ENCODE measurements around the gene COMMD10.

The COMMD10 gene

DNA sequence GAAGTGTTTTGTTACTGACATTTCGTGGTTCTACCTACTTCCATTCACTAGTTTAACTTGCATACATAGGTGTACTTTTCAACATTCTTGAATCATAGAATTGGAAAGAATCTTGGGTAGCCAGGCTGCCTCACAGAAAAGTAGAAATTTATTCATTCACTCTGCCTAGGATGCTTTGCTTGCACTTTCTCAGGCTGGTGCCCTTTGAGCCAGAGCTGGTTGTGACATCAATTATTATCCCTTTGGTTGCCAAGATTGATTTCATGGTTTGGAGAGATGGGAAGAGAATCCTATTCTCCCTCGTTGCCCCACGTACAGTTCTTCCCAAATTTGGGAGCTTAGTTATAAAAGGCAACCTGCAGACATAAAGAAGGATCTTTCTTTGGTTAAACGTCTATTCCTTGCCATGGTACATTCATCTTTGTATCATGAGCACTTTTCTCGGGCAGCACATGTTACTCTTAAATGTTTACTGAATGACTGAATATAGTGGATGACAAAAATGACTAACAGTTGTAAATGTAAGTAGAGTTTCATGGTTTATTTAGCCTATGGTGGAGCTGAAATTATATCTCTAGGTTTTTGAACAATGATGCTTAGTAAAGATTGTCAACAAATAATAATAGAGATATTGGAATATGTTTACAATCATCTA lies 195.5 kb downstream of the COMMD10 start:
- TF ChIP-seq, protein P1, sequence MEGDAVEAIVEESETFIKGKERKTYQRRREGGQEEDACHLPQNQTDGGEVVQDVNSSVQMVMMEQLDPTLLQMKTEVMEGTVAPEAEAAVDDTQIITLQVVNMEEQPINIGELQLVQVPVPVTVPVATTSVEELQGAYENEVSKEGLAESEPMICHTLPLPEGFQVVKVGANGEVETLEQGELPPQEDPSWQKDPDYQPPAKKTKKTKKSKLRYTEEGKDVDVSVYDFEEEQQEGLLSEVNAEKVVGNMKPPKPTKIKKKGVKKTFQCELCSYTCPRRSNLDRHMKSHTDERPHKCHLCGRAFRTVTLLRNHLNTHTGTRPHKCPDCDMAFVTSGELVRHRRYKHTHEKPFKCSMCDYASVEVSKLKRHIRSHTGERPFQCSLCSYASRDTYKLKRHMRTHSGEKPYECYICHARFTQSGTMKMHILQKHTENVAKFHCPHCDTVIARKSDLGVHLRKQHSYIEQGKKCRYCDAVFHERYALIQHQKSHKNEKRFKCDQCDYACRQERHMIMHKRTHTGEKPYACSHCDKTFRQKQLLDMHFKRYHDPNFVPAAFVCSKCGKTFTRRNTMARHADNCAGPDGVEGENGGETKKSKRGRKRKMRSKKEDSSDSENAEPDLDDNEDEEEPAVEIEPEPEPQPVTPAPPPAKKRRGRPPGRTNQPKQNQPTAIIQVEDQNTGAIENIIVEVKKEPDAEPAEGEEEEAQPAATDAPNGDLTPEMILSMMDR (conservative IDR thresholded peaks at IDR 0.05; ENCODE audit: low read depth, low read length), result no peak
- no peak overlapping the region for H3K4me3 ChIP-seq (ENCODE audit: low read length)
- no peak for DNase-seq (ENCODE audit: low read depth)

DNA sequence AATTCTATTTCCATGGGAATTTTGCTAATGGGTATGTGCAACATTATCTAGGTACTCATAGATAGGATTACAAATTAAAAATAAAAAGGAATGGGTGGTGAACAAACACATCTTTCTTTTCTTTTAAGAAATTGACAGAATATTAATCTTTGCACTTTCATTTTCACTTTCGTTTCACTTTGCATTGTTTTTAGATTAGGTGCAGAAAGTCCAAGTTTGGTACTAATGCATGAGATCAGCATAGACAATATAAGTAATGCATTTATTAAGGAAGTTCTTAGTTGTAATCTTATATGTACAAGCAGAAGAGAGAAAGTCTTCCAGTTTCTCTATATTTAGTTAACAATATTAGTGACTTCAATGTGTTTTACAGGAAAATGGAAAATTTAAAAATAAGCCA lies 196.5 kb downstream of the COMMD10 start:
- no peak for DNase-seq (ENCODE audit: low read depth)
- H3K4me3 ChIP-seq (ENCODE audit: low read length), result no peak overlapping the region

DNA sequence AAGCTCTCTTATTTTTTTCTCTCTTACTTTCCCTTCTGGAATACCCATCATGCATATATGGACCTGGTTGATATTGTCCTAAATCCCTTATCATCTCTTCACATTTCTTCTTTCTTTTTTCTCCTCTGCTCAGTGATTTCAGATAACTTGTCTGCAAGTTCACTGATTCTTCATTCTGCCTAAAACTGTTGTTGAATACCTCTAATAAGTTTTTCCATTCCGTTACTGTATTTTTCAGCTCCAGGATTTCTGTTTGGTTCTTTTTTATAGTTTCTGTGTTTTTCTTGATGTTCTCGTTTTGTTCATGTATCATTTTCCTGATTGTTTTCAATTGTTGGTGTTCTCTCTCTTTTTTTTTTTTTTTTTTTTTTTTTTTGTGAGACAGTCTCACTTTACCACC lies 203.7 kb downstream of the COMMD10 start:
- no peak for DNase-seq (ENCODE audit: low read depth)
- TF ChIP-seq, protein P1 (conservative IDR thresholded peaks at IDR 0.05; ENCODE audit: low read depth, low read length), result no peak
- no peak overlapping the region for H3K4me3 ChIP-seq (ENCODE audit: low read length)

More for the DNA sequence above, 196.5 kb downstream of the COMMD10 start:
- TF ChIP-seq, protein P1 (conservative IDR thresholded peaks at IDR 0.05; ENCODE audit: low read depth, low read length), result no peak

DNA sequence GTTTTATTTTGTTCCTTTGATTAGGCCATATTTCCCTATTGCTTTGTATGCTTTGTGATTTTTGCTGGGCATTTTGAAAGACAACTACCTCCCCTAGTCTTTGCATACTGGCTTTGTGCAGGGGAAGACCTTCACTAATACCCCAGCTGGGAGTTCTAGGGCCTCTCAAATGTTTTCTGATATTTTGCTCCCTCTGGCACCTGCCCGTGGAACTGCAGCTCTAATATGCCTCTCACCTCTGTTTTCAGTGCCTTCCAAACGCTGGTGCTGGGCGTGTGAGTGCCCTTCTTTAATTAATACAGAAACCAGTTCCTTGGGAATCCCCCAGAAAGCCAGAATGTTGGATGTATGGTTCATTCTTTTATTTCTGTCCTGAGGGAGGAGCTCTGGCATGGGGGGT lies 204.5 kb downstream of the COMMD10 start:
- TF ChIP-seq, protein P1 (conservative IDR thresholded peaks at IDR 0.05; ENCODE audit: low read depth, low read length), result no peak
- H3K4me3 ChIP-seq (ENCODE audit: low read length), result no peak overlapping the region
- DNase-seq (ENCODE audit: low read depth), result no peak

DNA sequence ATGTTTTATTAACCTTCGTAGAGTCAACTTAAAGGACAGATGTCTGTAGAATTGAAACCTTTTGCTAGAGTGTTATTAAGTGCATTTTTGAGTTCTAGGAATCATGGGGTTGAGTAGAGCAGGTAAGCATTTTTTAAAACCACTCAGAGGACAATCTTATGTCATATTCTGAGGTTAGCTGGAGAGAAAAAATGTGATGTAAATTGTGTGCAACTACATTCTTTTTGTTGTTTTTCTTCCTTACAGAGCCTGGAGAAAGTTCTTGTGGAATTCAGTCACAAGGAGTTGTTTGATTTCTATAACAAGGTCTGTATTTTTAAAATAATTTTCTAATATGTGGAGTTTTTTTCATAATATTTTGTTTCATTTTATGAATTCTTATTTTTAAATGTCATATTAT lies 206.4 kb downstream of the COMMD10 start:
- no peak for DNase-seq (ENCODE audit: low read depth)
- H3K4me3 ChIP-seq (ENCODE audit: low read length), result no peak overlapping the region
- TF ChIP-seq, protein P1 (conservative IDR thresholded peaks at IDR 0.05; ENCODE audit: low read depth, low read length), result no peak

DNA sequence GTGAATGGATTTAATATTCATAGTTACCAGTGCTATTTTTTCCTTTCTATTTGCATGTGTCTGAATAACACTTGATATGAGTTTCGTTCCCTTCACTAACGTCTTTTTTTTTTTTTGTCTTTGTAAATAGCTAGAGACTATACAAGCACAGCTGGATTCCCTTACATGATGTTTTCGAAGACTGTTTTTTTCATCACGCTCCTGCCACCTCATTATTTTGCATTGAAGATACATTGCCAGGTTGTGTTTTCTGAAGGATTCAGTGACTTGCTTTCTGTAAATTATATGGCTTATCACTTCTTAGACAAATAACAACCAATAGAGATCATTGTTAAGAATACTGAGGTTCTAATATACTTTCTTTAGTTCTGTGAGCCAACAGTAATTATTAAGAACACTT lies 207.5 kb downstream of the COMMD10 start:
- H3K4me3 ChIP-seq (ENCODE audit: low read length), result no peak overlapping the region
- TF ChIP-seq, protein P1 (conservative IDR thresholded peaks at IDR 0.05; ENCODE audit: low read depth, low read length), result no peak
- no peak for DNase-seq (ENCODE audit: low read depth)

DNA sequence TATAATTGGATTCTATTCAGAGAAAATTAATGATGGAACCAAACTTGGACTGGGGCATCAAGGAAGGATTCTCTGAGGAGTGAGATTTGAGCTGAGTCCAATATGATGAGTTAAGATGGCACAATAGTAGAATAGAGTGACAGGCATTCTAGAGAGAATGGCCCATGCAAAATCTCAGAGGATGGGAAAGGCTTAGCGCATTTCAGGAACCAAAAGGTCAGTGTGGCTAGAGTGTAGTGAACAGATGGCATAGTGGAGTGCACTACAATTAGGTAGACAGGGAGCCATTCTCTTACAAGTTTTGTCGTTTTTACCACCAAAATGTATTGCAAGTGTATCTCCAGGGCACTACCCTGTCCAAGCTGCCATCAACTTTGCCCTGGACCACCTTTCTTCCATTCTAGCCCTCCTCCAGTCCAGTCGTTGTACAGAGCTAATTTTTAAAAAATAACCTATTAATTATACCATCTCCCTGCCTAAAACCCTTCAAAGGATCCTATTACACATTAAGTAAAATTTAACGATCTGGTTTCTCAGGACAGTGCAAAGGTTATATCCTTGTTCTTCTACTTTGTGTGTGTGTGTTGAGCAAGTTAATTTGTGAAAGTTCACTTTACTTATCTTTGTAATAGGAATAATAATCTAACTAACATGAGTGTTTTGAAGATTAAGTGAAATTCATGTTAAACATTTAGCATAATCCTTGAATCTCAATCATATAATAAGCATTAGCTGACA lies 211.7 kb downstream of the COMMD10 start:
- no peak for DNase-seq (ENCODE audit: low read depth)
- TF ChIP-seq, protein P1 (conservative IDR thresholded peaks at IDR 0.05; ENCODE audit: low read depth, low read length), result no peak

More for the DNA sequence above, 211.7 kb downstream of the COMMD10 start:
- no peak overlapping the region for H3K4me3 ChIP-seq (ENCODE audit: low read length)
